IMR-90 (cell line): ENCODE measurements around the gene LGALS16. TPM values are rescaled to one million over a fixed set of nuclear protein-coding genes. Genes with fewer than 3 reads are reported as not detected.
A peak's percentile ranks its signal among the peaks of the same experiment; 100 is the strongest.

ENCODE experiments used
- ATAC-seq: fragments of 200-7000 bp; cut with Tn5 transposase; 2 replicates; pipeline ENCODE4 v1.9.1; 2020; ENCODE audit warnings: low read depth, mild to moderate bottlenecking, moderate library complexity
- BruUV-seq: library from RNA; stranded (reverse); fragments of 400-500 nt; replicated peaks from 2 replicates; lab custom pipeline; 2021; lab: Mats Ljungman, UMichigan
- CTCF ChIA-PET: fragments of 300-600 bp; formaldehyde crosslinking; extraction: SDS; loops from one replicate; lab custom pipeline; 2021; ENCODE audit warnings: antibody characterized with exemption; lab: Yijun Ruan, JAX
- POLR2A ChIA-PET: fragments of 300-600 bp; sonication (Branson Sonifier 250); formaldehyde crosslinking; loops from one replicate; lab custom pipeline; 2022; ENCODE audit warnings: antibody characterized with exemption; ENCODE audit not compliant: unreplicated experiment; lab: Charles Lee
- DNase-seq: peaks from one replicate; pipeline ENCODE4 v3.0.0; 2013
- H2AFZ ChIP-seq: replicated peaks from 2 replicates; pipeline ENCODE3; 2013; ENCODE audit warnings: low read length, mild to moderate bottlenecking; ENCODE audit not compliant: poor library complexity
- H2AK5ac ChIP-seq: 2 replicates; pipeline ENCODE4 v1.6.1; 2013; ENCODE audit warnings: low read depth, low read length, inconsistent platforms
- H2AK9ac ChIP-seq: replicated peaks from 2 replicates; pipeline ENCODE3; 2013; ENCODE audit warnings: mild to moderate bottlenecking, low read depth, low read length, moderate library complexity; ENCODE audit not compliant: poor library complexity
- H2BK120ac ChIP-seq: 2 replicates; pipeline ENCODE4 v1.6.1; 2013; ENCODE audit warnings: low read depth, low read length, inconsistent platforms
- H2BK15ac ChIP-seq: 3 replicates; pipeline ENCODE4 v1.6.1; 2013; ENCODE audit warnings: low read depth, low read length, inconsistent platforms
- H2BK20ac ChIP-seq: 2 replicates; pipeline ENCODE4 v1.6.1; 2013; ENCODE audit warnings: low read depth, mild to moderate bottlenecking, inconsistent platforms, low read length, moderate library complexity
- H2BK5ac ChIP-seq: 2 replicates; pipeline ENCODE4 v1.6.1; 2013; ENCODE audit warnings: mild to moderate bottlenecking, low read depth, low read length, inconsistent platforms; ENCODE audit not compliant: poor library complexity, severe bottlenecking
- H3K14ac ChIP-seq: replicated peaks from 2 replicates; pipeline ENCODE4 v1.6.1; 2013; ENCODE audit warnings: low read depth, low read length, inconsistent platforms
- H3K18ac ChIP-seq: 2 replicates; pipeline ENCODE4 v1.6.1; 2013; ENCODE audit warnings: low read depth, low read length, control low read depth
- H3K23ac ChIP-seq: 2 replicates; pipeline ENCODE4 v1.6.1; 2013; ENCODE audit warnings: low read depth, low read length, inconsistent platforms
- H3K27ac ChIP-seq: 2 replicates; pipeline ENCODE4 v1.5.1; 2013; ENCODE audit warnings: mild to moderate bottlenecking, control low read depth, low read length; ENCODE audit not compliant: insufficient read depth
- H3K27me3 ChIP-seq: 2 replicates; pipeline ENCODE4 v1.6.1; 2013; ENCODE audit warnings: low read length; ENCODE audit not compliant: control insufficient read depth, insufficient read depth
- H3K36me3 ChIP-seq: 2 replicates; pipeline ENCODE4 v1.6.1; 2013; ENCODE audit warnings: low read length, mixed read lengths; ENCODE audit not compliant: control insufficient read depth, insufficient read depth
- H3K4ac ChIP-seq: 2 replicates; pipeline ENCODE4 v1.6.1; 2013; ENCODE audit warnings: low read depth, low read length, inconsistent platforms
- H3K4me1 ChIP-seq: 2 replicates; pipeline ENCODE4 v1.6.1; 2013; ENCODE audit warnings: low read length, mixed read lengths; ENCODE audit not compliant: control insufficient read depth, insufficient read depth
- H3K4me2 ChIP-seq: 2 replicates; pipeline ENCODE4 v1.6.1; 2013; ENCODE audit warnings: low read depth, mild to moderate bottlenecking, control low read depth, low read length, moderate library complexity
- H3K4me3 ChIP-seq: 2 replicates; pipeline ENCODE4 v1.5.1; 2013; ENCODE audit warnings: low read depth, mild to moderate bottlenecking, control low read depth, low read length, moderate library complexity; ENCODE audit not compliant: insufficient read depth
- H3K56ac ChIP-seq: 2 replicates; pipeline ENCODE4 v1.6.1; 2013; ENCODE audit warnings: low read length, inconsistent platforms; ENCODE audit not compliant: insufficient read depth; ENCODE audit errors: extremely low read depth
- H3K79me1 ChIP-seq, 2 experiments: 2 replicates each; pipeline ENCODE4 v1.6.1; 2013; ENCODE audit warnings: low read length in 2 of 2, inconsistent platforms in 1 of 2, low read depth in 1 of 2
- H3K9ac ChIP-seq: 2 replicates; pipeline ENCODE4 v1.6.1; 2013; ENCODE audit warnings: low read depth, low read length, control low read depth
- H3K9me1 ChIP-seq: 2 replicates; pipeline ENCODE4 v1.6.1; 2013; ENCODE audit warnings: low read length, inconsistent platforms; ENCODE audit not compliant: insufficient read depth
- H3K9me3 ChIP-seq: 2 replicates; pipeline ENCODE4 v1.6.1; 2013; ENCODE audit warnings: low read length; ENCODE audit not compliant: control insufficient read depth, insufficient read depth
- H4K20me1 ChIP-seq: 2 replicates; pipeline ENCODE4 v1.6.1; 2013; ENCODE audit warnings: low read length, inconsistent platforms; ENCODE audit not compliant: insufficient read depth
- H4K5ac ChIP-seq: 2 replicates; pipeline ENCODE4 v1.6.1; 2013; ENCODE audit warnings: mild to moderate bottlenecking, low read depth, low read length, control low read depth
- H4K8ac ChIP-seq, 2 experiments: 2 replicates each; pipeline ENCODE4 v1.6.1; 2013; ENCODE audit warnings: low read depth in 2 of 2, low read length in 2 of 2, control low read depth in 1 of 2, inconsistent platforms in 1 of 2
- H4K91ac ChIP-seq: 2 replicates; pipeline ENCODE4 v1.6.1; 2013; ENCODE audit warnings: low read depth, low read length, inconsistent platforms; ENCODE audit not compliant: insufficient read depth
- BHLHE40 ChIP-seq: fragments of 150-350 bp; IDR thresholded peaks from 2 replicates; pipeline ENCODE4 v1.6.1; 2016; ENCODE audit warnings: mild to moderate bottlenecking, low read depth, low read length
- CTCF ChIP-seq: conservative IDR thresholded peaks from 2 replicates; pipeline ENCODE4 v1.5.1; 2012; ENCODE audit warnings: mild to moderate bottlenecking, low read depth, low read length, improper control_type of control experiment
- ELK1 ChIP-seq: fragments of 150-350 bp; IDR thresholded peaks from 2 replicates; pipeline ENCODE4 v1.6.1; 2016; ENCODE audit warnings: low read depth, mild to moderate bottlenecking, low read length, moderate library complexity, borderline replicate concordance
- FOS ChIP-seq: fragments of 150-350 bp; IDR thresholded peaks from 2 replicates; pipeline ENCODE4 v1.6.1; 2016; ENCODE audit warnings: low read depth, low read length
- MAFK ChIP-seq: IDR thresholded peaks from 2 replicates; pipeline ENCODE4 v1.6.1; 2012; ENCODE audit warnings: low read depth, low read length, improper control_type of control experiment
- NFE2L2 ChIP-seq: fragments of 150-350 bp; IDR thresholded peaks from 2 replicates; pipeline ENCODE4 v1.6.1; 2016; ENCODE audit warnings: low read depth, mild to moderate bottlenecking, low read length
- RCOR1 ChIP-seq: IDR thresholded peaks from 2 replicates; pipeline ENCODE4 v1.6.1; 2012; ENCODE audit warnings: mild to moderate bottlenecking, low read length, improper control_type of control experiment; ENCODE audit not compliant: insufficient replicate concordance
- RFX5 ChIP-seq: IDR thresholded peaks from 2 replicates; pipeline ENCODE4 v1.8.0; 2012; ENCODE audit warnings: low read depth, mild to moderate bottlenecking, low read length, moderate library complexity
- USF2 ChIP-seq: fragments of 150-350 bp; IDR thresholded peaks from 2 replicates; pipeline ENCODE4 v1.6.1; 2017; ENCODE audit warnings: mild to moderate bottlenecking, antibody characterized with exemption, low read length, low read depth
- WGBS, 2 experiments: methylation state at CpG; one replicate each; pipeline versions ENCODE4 v1.1.5 to v1.1.7; 2013; ENCODE audit warnings: missing lambda C conversion rate in 2 of 2; ENCODE audit not compliant: insufficient read length in 1 of 2; ENCODE audit errors: extremely low coverage in 2 of 2; 5-methylcytosine and 5-hydroxymethylcytosine counted together
- dilution Hi-C: fragments of 300-500 bp; cut with HindIII; formaldehyde crosslinking; loops from one replicate; pipeline ENCODE4 v1.14.3; 2018; ENCODE audit warnings: low sequenced_read_pairs; ENCODE audit not compliant: unreplicated experiment
- in situ Hi-C: fragments of 300-500 bp; cut with MboI; formaldehyde crosslinking; loops from 3 replicates; pipeline ENCODE4 v1.14.3; 2019; ENCODE audit warnings: low sequenced_read_pairs, inconsistent platforms, mixed read lengths
- intact Hi-C: fragments of 100-400 bp; cut with micrococcal nuclease; formaldehyde crosslinking; loops from 2 replicates; pipeline ENCODE4 v1.10.0; 2022
- polyA plus RNA-seq, 3 experiments: library from polyadenylated mRNA; depleted of rRNA; stranded (reverse); fragments of >200 nt; gene quantifications; 2 replicates each; pipeline ENCODE4 v1.2.3, GENCODE V29; 2012; ENCODE audit warnings: low replicate concordance in 1 of 3
- total RNA-seq: library from RNA; depleted of rRNA; stranded (reverse); fragments of >200 nt; gene quantifications from 2 replicates; pipeline ENCODE4 v1.2.3, GENCODE V29; 2012

LGALS16 gene
- total and polyA plus RNA-seq, 2 of the 4 experiments (the other 2 are of a cell fraction), result not detected

GRCh38 chr19:39645800-39646411, 9.8 kb upstream of the LGALS16 start:
- Histone ChIP-seq H2AK9ac (no peak overlapping the region), H3K36me3 (no peaks in the 10 kb centered on the region), H3K9me1 (no peaks in the 10 kb centered on the region), H3K9ac (no peak overlapping the region), H4K5ac (no peak overlapping the region), H2BK15ac (no peak overlapping the region), H3K56ac (no peak overlapping the region), H3K4me1 (no peaks in the 10 kb centered on the region), H2BK120ac (no peak overlapping the region), H3K4me3 (no peak overlapping the region), H3K27me3 (no peaks in the 10 kb centered on the region), H3K23ac (no peak overlapping the region), H3K4ac (no peak overlapping the region), H4K91ac (no peak overlapping the region), H2BK5ac (no peak overlapping the region), H3K9me3 (no peaks in the 10 kb centered on the region), H2BK20ac (no peak overlapping the region), H2AK5ac (no peak overlapping the region), H2AFZ (no peak overlapping the region), H3K79me1 (no peaks in the 10 kb centered on the region), H3K27ac (no peak overlapping the region), H3K18ac (no peak overlapping the region), H3K4me2 (no peak overlapping the region), H4K20me1 (no peaks in the 10 kb centered on the region), H4K8ac (no peak overlapping the region), H3K14ac (no peak overlapping the region)
- dilution Hi-C loops, result no loop called here
- BruUV-seq, result no TSS peak
- intact Hi-C loops, result loop anchor here (2.0 kb wide), 1 partner anchor 47 kb away; no protein-coding TSS in a partner anchor
- DNase-seq (peak; percentile 15), ATAC-seq (peak; percentile 53; the same call in 1 of the 2 replicates)
- ChIA-PET CTCF (interaction anchor here (1.0 kb wide), 1 partner anchor 94 kb away, joined by 4 read pairs; no protein-coding TSS in a partner anchor), POLR2A (no interaction called here)
- no CpG with 5 or more reads among the region's 6 CpGs for WGBS, 2 experiments
- in situ Hi-C loops, result no loop called here
- TF ChIP-seq BHLHE40, result no peak
- TF ChIP-seq RCOR1, result no peak
- no peak for TF ChIP-seq RFX5
- TF ChIP-seq CTCF, result no peak
- TF ChIP-seq FOS, result no peak
- TF ChIP-seq USF2, result no peak
- TF ChIP-seq MAFK, result no peak
- no peak for TF ChIP-seq NFE2L2
- no peak for TF ChIP-seq ELK1
